RKO (cell line): ENCODE data around the gene SRGAP3.

Experiments used
- DNase-seq: peaks from one replicate; pipeline ENCODE4 v3.0.0-alpha.2; 2016; ENCODE audit warnings: low spot score

SRGAP3 gene

GRCh38 chr3:9047452-9048346, 201.7 kb downstream of the SRGAP3 start:
- no peak for DNase-seq

- no peak for DNase-seq
These were observed 204.1 kb downstream of the SRGAP3 start for GRCh38 chr3:9045371-9045770.

- no peak for DNase-seq
These were observed 206.4 kb downstream of the SRGAP3 start for GRCh38 chr3:9043063-9043462.

GRCh38 chr3:9041626-9042025, 207.8 kb downstream of the SRGAP3 start:
- no peak for DNase-seq

- no peak for DNase-seq
These were observed 208.4 kb downstream of the SRGAP3 start for GRCh38 chr3:9040996-9041395.

GRCh38 chr3:9037144-9037711, 212.2 kb downstream of the SRGAP3 start:
- DNase-seq: no peak

- DNase-seq: no peak
These were observed 212.9 kb downstream of the SRGAP3 start for GRCh38 chr3:9036404-9037131.

GRCh38 chr3:9035961-9036360, 213.5 kb downstream of the SRGAP3 start:
- DNase-seq: no peak

- no peak for DNase-seq
These were observed 214.0 kb downstream of the SRGAP3 start for GRCh38 chr3:9035473-9035872.

- DNase-seq: no peak
These were observed 215.6 kb downstream of the SRGAP3 start for GRCh38 chr3:9033867-9034266.

GRCh38 chr3:9032231-9032777, 217.1 kb downstream of the SRGAP3 start:
- no peak for DNase-seq

GRCh38 chr3:9030034-9030433, 219.4 kb downstream of the SRGAP3 start:
- no peak for DNase-seq

- DNase-seq: no peak
These were observed 221.3 kb downstream of the SRGAP3 start for GRCh38 chr3:9028134-9028533.

GRCh38 chr3:9026320-9027045, 223.0 kb downstream of the SRGAP3 start:
- no peak for DNase-seq

- no peak for DNase-seq
These were observed 225.1 kb downstream of the SRGAP3 start for GRCh38 chr3:9024341-9024740.

- no peak for DNase-seq
These were observed 226.2 kb downstream of the SRGAP3 start for GRCh38 chr3:9023226-9023590.

GRCh38 chr3:9022305-9023225, 226.9 kb downstream of the SRGAP3 start:
- no peak for DNase-seq

GRCh38 chr3:9021271-9022009, 228.0 kb downstream of the SRGAP3 start:
- no peak for DNase-seq

- DNase-seq: no peak
These were observed 229.0 kb downstream of the SRGAP3 start for GRCh38 chr3:9020426-9020825.

GRCh38 chr3:9019259-9019961, 230.0 kb downstream of the SRGAP3 start:
- no peak for DNase-seq
